Measurements from ENCODE around the gene VTI1A.
"Not testable (repeated sequence)": the region's sequence is repeated elsewhere in the genome, so short reads cannot be mapped to it uniquely, and the experiment has no call there.

Gene VTI1A

GRCh38 chr10:112446855-112447619 is at the start of gene VTI1A, which contains the start of gene ZDHHC6:
Gene VTI1A, plus strand, starts transcription at chr10:112447215. Its CDS starts 159 bp downstream, at chr10:112447374.
Gene ZDHHC6, minus strand, starts transcription at chr10:112446914. Its CDS starts 1,478 bp downstream, at chr10:112445436.
- peak; percentile 76 for DNase-seq

DNA sequence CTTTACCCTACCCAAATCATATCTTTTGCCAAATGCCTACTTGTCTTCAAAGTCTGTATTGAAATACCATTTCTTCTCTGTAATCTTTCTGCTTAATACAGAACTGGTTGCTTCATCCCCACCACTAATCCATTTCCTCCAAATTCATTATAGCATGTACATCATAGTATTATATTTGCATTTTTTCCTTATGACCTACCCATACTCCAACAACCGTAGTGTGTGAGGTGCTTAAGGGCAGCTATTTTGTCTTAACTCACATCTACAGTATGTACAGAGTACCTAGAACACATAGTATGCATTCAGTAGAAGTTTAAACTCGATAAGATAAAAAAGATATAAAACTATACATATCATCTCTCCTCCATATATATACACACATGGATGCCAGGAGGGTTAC is 49.4 kb upstream of the VTI1A start:
- DNase-seq: no peak

- DNase-seq: no peak
Observed at GRCh38 chr10:112402917-112403316, 44.1 kb upstream of the VTI1A start.

- no peak for DNase-seq
Observed at GRCh38 chr10:112404617-112405016, 42.4 kb upstream of the VTI1A start.

DNA sequence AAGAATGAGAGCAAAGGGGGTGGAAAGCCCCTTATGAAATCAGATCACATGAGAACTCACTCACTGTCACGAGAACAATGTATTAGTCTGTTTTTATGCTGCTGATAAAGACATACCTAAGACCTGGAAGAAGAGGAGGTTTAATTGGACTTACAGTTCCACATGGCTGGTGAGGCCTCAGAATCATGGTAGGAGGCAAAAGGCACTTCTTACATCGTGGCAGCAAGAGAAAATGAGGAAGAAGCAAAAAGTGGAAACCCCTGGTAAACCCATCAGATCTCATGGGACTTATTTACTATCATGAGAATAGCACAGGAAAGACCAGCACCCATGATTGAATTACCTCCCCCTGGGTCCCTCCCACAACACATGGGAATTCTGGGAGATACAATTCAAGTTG is 40.2 kb upstream of the VTI1A start:
- not testable (repeated sequence) for DNase-seq

DNA sequence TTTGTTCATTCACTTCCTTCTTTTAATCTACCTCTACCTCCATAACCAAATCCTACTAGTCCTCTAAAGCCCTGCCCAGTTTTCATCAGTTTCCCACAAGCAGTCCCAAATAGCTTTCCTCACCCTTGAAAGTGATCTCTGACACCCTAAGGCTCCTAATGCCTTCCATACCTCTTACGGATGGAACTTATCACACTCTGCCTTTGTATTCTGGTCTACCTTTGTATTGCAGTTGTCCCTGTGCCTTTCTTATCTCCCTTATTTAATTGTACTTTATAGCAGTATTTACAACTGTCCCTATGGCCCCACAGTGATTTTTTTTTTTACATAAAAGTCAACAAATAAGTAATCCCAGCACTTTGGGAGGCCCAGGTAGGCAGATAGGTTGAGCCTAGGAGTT is 39.3 kb upstream of the VTI1A start:
- no peak for DNase-seq

DNA sequence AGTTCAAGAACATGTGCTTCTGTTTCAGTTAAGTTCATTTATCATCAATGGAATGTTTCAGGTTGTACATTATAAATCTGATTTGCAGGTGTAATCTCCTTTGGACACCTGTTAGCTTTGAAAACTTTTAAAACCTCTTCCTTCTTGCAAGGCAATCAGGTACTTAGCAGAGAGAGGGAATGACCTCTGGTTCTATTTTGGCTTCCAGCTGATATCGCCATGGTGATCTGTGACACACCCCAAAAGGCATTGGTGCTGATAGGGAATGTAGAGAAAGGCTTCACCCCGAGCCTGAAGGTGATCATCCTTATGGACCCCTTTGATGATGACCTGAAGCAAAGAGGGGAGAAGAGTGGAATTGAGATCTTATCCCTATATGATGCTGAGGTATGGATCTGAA is 37.7 kb upstream of the VTI1A start:
- no peak for DNase-seq

DNA sequence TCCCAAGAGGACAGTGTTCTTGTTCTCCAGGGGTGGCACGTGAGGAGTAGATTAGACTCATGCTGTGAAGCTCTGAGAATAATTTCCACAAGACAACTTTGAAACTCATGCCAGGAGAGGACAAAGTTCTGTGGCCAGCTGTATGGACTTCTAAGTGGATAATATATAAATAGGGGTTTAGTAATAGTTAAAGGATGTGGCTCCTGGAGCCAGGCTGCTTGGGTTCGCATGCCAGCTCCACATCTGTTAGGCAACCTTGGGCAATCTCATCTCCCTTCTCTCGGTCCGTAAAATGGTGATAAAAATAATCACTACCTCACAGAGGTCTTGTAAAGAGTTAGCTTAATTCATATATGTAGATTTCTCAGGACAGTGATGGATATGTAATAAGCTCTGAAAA is 37.3 kb upstream of the VTI1A start:
- DNase-seq: no peak

DNA sequence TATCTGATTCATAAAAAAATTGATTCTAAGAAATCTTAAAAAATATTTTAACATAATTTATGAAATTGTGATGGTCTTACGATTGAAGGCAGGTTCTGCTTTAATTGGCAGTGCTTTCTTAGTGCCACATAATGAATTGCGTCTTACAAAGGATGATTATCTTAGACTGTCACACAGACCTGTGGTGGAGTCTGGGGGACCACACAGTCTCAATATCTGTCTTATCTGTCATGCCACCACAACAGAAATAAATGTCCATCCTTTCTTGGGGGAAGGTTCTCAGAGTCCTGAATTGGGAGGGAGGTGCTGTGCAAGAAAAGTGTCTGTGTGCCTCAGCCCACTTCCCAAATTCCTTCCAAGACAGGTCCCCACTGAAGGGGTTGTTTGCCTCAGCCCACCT is 34.3 kb upstream of the VTI1A start:
- no peak for DNase-seq

DNA sequence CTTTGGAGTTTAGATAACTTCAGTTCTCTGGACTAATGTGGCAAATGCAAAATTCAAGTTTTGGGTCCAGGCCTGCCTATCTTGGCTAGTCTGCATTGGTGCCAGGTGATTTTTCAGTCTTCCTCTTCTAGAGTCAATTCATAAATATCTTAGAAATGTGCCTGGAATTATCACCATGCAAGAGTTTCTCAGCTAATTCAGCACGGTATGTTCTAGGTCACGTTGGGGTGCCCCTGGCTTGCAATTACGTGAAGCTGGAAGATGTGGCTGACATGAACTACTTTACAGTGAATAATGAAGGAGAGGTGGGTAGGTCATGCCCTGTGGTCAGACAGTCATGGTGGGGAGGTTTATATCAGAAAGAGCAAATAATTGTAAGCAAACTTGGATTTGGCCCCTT is 25.3 kb upstream of the VTI1A start:
- no peak for DNase-seq

DNA sequence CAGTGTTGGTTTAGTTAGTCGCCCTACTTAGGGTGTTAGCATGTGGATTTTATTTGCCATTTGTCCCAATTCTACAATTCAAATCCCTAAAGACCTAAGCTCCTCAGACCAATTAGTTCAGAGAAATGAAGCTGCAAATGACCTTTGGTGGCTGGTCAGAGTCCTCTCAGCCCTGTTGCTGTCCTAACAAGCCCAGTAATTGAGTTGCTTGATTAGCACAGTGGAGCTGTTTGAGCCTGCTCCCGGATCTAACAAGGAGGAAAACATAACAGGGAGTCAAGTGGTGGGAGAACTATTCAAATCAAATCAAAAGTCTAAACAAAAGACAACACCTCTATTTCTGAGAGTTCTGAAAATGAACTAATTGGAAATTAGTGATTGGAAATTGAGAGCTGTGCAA is 22.4 kb upstream of the VTI1A start:
- DNase-seq: no peak

GRCh38 chr10:112426111-112426510 is 20.9 kb upstream of the VTI1A start:
- no peak for DNase-seq

- DNase-seq: no peak
Observed at GRCh38 chr10:112429147-112429546, 17.9 kb upstream of the VTI1A start.

GRCh38 chr10:112429654-112430230 is 17.3 kb upstream of the VTI1A start:
- DNase-seq: no peak

DNA sequence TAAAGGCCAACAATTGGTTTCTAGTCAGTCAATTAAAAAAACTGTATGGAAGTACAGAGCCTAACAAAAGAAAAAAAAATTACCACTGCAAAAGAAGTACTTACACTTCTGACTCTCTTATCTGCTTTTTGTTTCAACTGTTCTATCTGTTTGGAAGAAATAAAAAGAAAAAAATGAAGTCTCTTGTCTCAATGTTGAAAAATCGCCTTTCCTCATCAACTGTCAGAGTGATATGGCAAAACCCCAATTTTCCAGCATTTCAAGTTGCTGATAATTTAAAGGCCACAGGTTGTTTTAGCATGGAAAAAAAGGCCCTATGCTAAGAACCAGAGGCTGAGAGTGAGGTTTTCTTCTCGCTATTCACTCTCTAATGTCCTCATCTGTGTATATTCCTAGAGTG is 13.9 kb upstream of the VTI1A start:
- no peak for DNase-seq

DNA sequence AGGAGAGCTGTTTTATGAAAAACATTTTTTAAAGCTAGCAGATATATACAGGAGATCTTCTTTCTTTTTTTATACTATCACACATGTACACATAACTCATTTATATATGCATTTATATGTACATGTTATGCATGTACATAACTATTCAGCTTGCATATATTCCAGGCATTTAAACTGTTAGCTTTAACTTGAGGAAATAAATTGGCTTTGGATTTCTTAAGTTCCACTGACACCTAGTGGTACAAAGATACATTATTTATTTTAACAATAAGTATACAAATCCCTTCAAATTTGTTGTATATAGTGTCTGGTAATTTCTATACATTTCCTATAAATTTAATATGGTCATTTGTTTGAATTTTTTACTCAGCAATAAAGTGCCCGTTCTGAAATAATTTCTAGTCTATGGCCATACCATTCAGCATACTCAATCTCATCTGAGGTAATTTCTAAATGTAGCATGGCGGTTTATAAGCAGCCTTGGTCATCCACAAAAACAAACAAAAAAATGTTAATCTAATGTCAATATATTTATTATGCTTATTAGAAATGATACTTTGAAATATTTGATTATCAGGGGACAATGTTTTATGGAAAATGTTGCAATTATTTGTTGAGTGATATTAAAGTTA is 11.9 kb upstream of the VTI1A start:
- DNase-seq: no peak

- DNase-seq: no peak
Observed at GRCh38 chr10:112438356-112438755, 8.7 kb upstream of the VTI1A start.

DNA sequence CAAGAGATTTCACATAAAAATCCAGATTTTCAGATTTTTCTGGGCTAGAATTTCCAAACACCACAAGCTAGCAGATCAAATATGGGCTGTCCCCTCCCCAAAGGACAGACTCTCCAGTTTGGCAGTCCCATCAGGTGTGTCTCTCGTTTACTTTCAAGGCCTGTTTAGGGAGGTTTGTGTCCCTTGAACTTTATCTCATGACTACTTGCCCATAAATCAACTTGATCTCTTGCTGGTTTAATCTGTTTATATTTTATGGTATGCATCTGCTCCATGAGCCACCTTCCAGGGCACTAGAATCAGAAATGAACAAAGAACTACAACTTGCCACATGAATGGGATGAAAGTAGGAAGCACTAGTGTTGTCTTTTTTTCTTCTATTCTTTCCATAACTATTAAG is 5.5 kb upstream of the VTI1A start:
- no peak for DNase-seq

GRCh38 chr10:112442063-112442462 is 5.0 kb upstream of the VTI1A start:
- DNase-seq: no peak

DNA sequence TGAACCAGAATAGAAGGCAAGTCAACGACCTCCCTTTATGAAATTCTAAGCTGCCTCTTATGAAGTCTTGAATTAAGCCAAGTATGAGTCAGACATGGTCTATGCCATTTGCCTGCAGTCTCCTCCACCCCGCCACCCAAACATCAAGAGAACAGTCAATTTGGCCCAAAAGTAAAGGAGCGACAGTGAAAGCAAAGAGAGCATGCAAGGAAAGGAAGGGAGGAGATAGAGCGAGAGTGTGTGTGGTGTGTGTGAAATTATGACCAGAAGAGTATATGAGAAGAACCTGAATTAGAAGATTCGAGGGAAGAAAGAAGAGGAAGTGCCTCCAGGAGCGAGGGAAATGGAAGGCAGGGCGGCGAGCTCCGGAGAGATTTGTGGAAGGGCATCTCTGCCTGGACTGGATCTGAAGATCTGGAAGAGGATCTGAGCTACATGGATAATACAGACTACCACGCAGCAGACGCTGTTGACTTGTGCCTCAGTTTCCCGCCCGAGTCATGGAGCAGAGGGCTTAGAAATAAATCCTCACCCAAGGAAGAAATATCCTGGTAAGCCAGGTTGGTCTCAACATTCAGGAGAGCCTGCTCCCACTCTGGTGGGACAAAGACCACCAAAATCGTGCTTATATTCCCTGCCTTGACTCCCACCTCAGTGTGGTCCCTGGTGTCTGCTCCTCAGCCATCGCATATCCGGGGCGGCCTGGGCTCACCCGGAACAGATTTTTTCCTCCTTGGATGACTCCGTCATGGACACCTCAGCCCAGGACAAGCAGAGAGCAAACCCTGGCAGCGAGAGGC is 760 bp upstream of the VTI1A start:
- no peak for DNase-seq

GRCh38 chr10:112447620-112447928 is 559 bp downstream of the VTI1A start:
- no peak for DNase-seq

DNA sequence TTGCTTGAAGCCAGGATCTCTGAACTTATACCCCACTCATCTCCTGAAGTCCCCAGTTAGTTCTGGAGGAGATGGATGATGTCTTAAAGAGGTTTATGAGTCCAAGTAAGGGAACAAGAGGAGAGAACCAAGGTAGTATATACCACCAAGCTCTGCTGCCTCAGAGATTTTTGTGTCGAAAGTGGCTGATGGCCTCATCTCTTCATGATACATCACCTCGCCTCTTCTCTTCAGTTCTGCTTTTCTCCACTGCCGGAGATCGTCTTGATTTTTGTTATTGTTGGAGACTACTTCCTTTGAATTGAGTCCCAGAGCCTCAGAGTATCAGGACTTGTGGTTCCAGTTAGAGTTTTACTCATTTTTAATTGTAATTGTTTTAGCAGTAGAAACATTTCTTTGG is 1.9 kb downstream of the VTI1A start:
- DNase-seq: no peak

- DNase-seq: no peak
Observed at GRCh38 chr10:112454910-112455779, 8.1 kb downstream of the VTI1A start.
